HG02623 (cell line): ENCODE measurements around the gene ESYT3.
"Not testable (repeated sequence)": the region's sequence is repeated elsewhere in the genome, so short reads cannot be mapped to it uniquely, and the experiment has no call there.

Source experiments
- ATAC-seq: cut with Tn5 transposase; IDR thresholded peaks from one replicate; pipeline ENCODE4 v1.9.1; 2021; ENCODE audit warnings: moderate library complexity; ENCODE audit not compliant: unreplicated experiment

ESYT3 gene

DNA sequence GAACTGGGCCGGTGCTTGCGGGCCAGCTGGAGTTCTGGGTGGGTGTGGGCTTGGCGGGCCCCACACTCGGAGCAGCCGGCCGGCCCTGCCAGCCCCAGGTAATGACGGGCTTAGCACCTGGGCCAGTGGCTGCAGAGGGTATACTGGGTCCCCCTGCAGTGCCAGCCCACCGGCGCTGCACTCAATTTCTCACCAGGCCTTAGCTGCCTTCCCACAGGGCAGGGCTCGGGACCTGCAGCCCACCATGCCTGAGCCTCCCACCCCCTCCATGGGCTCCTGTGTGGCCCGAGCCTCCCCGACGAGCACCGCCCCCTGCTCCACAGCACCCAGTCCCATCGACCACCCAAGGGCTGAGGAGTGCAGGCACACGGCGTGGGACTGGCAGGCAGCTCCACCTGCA is 50.3 kb downstream of the ESYT3 start:
- ATAC-seq = not testable (repeated sequence)

DNA sequence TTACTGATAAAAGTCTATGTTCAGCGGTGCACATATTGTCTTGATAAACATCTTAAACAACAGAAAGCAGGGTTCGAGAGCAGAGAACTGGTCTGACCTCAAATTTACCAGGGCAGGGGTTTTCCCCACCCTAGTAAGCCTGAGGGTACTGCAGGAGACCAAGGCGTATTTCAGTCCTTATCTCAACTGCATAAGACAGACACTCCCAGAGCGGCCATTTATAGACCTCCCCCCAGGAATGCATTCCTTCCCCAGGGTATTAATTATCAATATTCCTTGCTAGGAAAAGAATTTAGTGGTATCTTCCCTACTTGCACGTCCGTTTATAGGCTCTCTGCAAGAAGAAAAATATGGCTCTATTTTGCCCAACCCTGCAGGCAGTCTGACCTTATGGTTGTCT is 52.2 kb downstream of the ESYT3 start:
- not testable (repeated sequence) for ATAC-seq

DNA sequence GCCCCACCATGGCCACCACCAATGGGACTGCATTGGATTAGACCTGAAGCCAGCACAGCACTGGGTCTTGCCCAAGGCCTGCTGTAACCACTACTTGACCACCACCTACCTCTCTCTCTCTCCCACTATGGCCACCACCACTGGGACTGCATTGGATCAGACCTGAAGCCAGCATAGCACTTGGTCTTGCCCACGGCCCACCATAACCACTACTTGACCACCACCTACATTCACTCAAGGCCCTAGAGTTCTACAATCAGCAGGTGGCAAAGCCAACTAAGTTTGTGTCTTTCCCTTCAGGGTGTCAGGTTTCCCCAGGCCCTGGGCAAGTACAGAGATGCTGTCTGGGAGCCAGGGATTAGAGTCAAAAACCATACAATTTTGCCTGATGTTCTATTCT is 57.6 kb downstream of the ESYT3 start:
- no peak for ATAC-seq

DNA sequence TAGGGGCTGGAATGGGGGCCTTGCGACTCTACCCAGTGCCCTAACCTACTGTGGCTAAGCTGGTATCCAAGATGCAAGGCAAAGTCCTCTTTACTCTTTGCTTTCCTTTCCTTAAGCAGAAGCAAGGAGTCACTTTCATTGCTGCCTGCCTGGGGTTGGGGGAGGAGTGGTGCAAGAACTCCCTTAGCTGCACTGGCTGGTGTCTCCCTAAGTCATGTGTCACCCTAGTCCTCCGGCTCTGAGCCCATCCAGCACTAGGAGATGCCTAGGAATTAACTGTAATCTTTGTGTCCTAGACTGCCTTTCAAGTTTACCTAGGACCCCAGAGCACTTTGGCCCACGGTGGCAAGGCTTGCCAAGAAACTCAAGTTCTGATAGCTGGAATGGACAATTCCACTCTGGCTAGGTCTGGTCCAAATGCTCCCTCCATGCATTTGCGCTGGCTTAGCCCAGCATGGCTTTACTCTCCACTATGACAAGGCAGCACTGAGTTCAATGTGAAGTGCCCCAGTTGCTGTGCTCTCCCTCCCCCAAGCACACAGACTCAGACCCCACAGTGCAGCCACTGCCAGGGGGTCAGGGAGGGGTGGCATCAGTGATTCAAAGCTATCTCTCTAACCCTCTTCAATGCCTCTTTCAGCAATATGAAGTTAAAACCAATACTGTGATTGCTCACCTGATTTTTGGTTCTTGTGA is 58.7 kb downstream of the ESYT3 start:
- no peak for ATAC-seq

DNA sequence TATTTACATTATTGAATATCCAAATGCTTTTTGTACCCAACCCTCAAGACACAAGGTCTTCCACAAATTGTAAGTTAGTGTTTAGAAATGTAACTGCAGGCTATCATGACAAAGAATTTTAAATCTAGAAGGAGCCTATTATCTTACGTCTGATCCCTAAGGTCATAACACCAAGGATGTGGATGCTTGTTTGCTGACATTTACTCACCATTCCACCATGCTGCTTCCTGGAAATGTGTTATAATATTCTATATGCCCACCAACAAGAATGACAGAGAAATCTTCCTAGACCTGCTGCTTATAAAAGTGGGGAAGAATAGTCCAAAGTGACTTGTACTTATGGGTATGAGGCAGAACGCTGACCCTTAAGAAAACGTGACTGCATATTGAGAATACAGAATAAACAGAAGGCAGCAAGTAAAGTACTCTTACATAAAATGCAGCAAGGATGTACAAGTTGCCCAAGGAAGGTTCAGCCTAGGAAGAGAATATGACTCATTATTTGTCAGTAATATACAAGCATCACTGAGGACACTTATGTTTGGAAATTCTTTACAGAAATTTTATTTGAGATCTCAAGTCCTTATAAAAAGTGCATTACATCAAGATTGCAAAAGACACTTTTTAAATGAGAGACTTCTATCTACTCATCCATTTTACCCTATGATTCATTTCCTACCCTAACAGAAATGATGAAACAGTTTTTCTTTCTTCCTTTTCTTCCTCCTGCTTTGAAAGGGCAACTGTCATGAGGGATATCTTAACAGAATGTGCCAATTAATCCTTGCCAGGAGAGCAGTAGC is 59.6 kb downstream of the ESYT3 start:
- no peak for ATAC-seq

DNA sequence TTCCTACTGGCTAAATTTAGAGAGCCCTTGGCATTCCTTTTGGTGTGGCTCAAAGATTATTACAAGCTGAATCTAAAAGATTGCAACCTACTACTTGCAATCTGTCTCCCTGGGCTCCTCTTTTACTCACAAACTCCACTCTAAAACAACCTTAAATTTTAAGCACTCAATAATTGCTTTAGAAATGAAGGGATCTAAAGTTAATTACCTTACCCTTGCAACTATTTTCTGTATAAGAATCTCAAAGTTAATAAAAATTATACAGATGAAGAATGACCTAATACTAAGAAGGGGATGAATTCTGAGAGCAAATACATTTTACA is 60.2 kb downstream of the ESYT3 start:
- no peak for ATAC-seq

DNA sequence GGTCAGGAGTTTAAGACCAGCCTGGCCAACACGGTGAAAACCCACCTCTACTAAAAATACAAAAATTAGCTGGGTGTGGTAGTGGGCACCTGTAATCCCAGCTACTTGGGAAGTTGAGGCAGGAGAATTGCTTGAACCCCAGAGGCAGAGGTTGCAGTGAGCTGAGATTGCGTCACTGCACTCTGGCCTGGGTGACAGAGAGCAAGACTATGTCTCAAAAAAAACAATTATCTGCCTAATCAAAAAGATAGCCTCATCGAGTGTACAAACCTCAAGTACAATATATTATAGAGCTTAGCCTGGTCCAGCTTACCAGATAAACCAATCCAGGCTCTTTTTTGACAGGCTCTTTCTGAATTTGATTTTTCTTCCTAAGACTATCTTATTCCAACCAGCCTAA is 61.2 kb downstream of the ESYT3 start:
- ATAC-seq = not testable (repeated sequence)

DNA sequence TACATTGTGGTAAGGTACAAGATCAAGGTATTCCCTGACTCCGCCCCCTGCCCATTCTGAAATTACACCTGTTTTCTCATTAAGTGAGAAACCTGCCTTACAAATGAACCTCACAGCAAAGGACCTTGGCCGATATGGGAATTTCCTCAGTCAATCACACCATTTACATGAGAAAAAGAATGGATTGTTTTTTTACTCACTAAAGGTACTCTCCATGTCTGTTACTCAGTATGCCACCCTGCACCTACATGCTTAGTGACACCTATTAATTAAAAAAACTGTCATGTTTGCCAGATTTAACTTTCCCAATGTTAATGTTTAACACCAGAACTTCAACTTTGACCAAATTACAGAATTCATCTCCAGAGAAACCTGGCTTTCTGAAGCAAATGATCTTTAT is 62.0 kb downstream of the ESYT3 start:
- no peak for ATAC-seq

DNA sequence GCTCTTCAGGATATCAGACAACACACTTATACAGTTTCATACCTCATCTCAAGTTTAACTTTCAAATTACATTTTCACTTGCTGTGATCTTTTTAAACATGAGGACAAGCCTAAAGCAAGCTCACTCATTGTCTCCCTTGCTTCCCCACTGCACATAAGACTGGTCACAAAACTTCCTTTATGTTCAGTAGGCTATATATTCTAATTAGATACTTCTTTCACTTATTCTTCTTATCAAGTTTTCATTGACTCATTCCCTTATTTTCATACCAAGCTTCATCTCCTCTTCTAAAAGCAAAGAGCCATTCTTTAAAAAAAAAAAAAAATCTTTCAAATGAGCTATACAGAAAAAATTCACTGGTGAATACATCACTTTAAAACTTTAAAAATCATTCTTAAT is 62.6 kb downstream of the ESYT3 start:
- no peak for ATAC-seq

DNA sequence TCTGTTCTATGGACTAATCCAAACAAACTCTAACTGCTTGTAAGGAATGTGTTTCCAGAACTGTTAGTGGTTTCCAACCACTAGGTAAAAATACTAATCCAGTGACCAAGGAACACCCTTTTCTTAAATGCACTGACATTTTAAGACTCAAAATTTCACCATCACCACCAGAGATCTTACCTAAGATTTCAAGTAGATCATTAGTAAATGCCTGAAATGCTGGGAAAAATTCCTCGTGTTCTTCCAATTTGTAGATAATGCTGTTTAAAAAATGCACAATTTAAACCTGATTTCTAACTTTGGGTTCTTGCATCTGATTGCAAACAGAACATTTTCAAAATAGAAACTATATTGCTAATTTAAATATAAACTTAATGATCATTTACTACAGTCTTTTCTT is 63.4 kb downstream of the ESYT3 start:
- no peak for ATAC-seq

DNA sequence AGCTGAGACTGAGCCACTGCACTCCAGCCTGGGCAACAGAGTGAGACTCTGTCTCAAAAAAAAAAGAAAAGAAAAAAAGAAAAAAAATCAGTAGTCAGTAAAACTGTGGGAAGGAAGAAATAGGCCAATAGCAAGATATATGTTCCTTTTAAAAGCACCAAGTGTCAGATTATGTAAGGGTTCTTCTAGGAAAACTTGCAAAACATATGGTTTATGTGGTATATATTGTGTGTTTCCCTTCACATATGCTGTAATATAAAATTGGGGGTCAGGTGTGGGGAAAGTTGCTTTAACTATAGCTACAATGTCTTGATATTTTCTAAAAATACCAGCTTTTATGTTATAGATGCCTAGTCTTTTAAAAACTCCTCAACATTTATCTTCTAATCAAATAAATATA is 64.6 kb downstream of the ESYT3 start:
- ATAC-seq = no peak

DNA sequence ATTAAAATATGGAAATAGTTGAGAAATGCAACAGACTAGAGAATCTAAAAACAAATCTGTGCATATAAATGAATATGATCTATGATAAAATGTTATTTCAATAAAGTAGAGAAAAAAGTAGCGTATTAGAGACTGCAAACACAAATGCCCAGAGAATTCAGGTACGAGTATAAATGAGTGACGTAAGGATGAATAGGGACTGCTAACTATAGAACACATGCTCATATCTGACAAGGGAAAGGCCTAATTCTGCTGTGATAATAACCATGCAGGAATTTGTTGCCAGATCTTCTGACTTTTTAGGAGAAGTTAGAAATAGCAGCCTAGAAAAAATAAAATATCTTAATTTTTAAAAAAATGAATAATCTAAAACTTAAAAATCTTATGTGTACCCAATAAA is 73.1 kb downstream of the ESYT3 start:
- no peak for ATAC-seq

DNA sequence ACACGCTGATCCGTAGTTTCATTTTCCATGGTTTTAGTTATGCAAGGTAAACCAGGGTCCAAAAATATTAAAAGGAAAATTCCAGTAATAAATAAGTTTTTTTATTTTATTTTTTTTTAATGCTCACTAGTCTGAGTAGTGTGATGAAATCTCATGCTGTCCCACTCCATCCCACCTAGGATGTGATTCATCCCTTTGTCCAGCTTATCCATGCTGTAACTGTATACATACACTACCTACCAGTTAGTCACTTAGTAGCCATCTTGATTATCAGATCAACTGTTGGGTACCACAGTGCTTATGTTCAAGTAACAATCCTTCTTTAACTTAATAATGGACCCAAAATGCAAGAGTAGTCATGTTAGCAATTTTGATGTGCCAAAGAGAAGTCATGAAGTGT is 75.2 kb downstream of the ESYT3 start:
- ATAC-seq = no peak

DNA sequence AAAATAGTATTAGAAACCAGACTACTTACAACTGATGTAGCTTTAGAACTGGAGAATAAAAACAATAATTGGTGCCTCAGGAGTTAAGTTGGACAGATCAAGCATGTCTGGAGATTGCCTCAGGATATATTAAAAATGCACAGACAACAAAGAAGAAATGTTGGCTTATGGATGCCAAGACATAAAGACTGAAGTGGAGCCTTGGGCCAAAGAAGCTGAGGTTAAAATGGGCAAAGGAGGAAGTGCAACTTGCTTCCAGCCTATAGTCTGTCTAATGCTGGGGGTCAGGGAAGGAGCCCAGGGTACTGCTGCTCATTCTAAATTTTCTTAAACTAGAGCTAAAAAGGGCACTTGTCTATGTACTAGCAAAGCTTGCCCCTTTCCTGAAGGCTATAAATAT is 77.5 kb downstream of the ESYT3 start:
- ATAC-seq = no peak

DNA sequence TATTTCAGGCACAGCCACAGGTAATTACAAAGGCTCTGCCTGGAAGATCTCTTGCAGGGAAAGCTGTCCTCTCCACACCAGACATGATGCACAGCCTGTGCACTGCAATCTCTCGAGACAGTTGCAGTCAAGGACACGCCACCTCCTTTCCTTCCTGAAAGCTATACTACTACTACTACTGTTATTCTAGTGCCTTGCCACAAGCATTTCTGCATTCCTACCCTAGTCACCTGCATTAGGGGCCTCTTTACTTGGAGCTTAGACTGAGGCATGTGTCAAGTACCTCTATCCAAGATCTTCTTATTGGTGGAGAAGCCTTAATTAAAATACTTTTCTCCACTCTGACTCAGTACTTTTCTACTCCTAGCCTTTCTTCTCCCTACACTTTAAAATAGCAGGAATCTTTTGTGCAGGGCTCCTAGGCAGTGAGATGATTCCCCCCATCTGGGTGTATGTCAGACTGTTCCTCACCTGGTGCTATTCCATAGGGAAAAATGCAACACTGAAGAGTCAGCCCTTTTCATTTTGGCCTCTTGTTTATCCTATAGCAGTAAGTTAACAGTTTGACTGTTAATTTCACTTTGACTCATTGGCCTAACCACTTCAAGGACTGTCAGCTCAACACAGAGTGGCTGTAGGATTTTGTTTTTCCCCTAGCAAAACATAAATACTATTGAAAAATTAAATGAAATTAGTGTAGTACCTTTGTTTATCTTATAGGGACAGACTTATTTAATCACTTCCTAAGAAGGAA is 78.9 kb downstream of the ESYT3 start:
- ATAC-seq = peak; percentile 85

DNA sequence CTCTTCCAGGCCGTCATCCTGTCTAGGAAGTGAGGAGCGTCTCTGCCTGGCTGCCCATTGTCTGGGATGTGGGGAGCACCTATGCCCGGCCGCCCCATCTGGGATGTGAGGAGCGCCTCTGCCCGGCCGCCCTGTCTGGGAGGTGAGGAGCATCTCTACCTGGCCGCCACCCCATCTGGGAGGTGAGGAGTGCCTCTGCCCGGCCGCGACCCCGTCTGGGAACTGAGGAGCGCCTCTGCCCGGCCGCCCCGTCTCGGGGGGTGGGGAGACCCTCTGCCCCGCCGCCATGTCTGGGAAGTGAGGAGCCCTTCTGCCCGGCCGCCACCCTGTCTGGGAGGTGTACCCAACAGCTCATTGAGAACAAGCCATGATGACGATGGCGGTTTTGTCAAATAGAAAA is 87.0 kb downstream of the ESYT3 start:
- ATAC-seq = not testable (repeated sequence)
